Measurements from ENCODE around the gene CEP290. TPM values are rescaled to one million over a fixed set of nuclear protein-coding genes. Genes with fewer than 3 reads are reported as not detected.
A peak's percentile ranks its signal among the peaks of the same experiment; 100 is the strongest.
"Not testable (repeated sequence)": the region's sequence is repeated elsewhere in the genome, so short reads cannot be mapped to it uniquely, and the experiment has no call there.

CEP290 gene
- total RNA-seq, 2 donors from 2014 or later = 5.8 to 7.6 TPM

GRCh38 chr12:88058719-88059077, 83.2 kb downstream of the CEP290 start:
- DNase-seq (no peak), ATAC-seq (peak; percentile 36 to 52)

GRCh38 chr12:88057994-88058718, 83.7 kb downstream of the CEP290 start:
- DNase-seq (peak; percentile 61), ATAC-seq (peak; percentile 98 to 99)
- intact Hi-C loops (cut with DNase I) = no loop called here

More at GRCh38 chr12:88058719-88059077, 83.2 kb downstream of the CEP290 start:
- intact Hi-C loops (cut with DNase I) = no loop called here

GRCh38 chr12:88056571-88056970, 85.3 kb downstream of the CEP290 start:
- ATAC-seq (no peak), DNase-seq (no peak)
- intact Hi-C loops (cut with DNase I) = no loop called here

GRCh38 chr12:88052686-88053085, 89.2 kb downstream of the CEP290 start:
- intact Hi-C loops (cut with DNase I) = no loop called here
- ATAC-seq (peak in 1 of 2 donors; percentile 53), DNase-seq (no peak)

GRCh38 chr12:88044035-88044434, 97.9 kb downstream of the CEP290 start:
- no peak for ATAC-seq

GRCh38 chr12:88037770-88038169, 104.1 kb downstream of the CEP290 start:
- DNase-seq (no peak), ATAC-seq (no peak)
- intact Hi-C loops (cut with DNase I) = no loop called here

More at GRCh38 chr12:88044035-88044434, 97.9 kb downstream of the CEP290 start:
- intact Hi-C loops (cut with DNase I) = no loop called here
- no peak for DNase-seq

- DNase-seq = no peak
- intact Hi-C loops (cut with DNase I) = no loop called here
- peak in 1 of 2 donors; percentile 8 for ATAC-seq
These were observed 105.4 kb downstream of the CEP290 start for GRCh38 chr12:88036353-88036965.

- peak in 1 of 2 donors; percentile 20 for ATAC-seq
- no peak for DNase-seq
- intact Hi-C loops (cut with DNase I) = no loop called here
These were observed 106.0 kb downstream of the CEP290 start for GRCh38 chr12:88035907-88036289.

- intact Hi-C loops (cut with DNase I) = no loop called here
These were observed 106.5 kb downstream of the CEP290 start for GRCh38 chr12:88035271-88035906.

GRCh38 chr12:88031161-88031560, 110.7 kb downstream of the CEP290 start:
- DNase-seq; ATAC-seq; intact Hi-C loops (cut with DNase I): not testable (repeated sequence)

More at GRCh38 chr12:88035271-88035906, 106.5 kb downstream of the CEP290 start:
- ATAC-seq = peak; percentile 99 to 100
- peak; percentile 95 for DNase-seq

- intact Hi-C loops (cut with DNase I) = no loop called here
- no peak for DNase-seq
- ATAC-seq = no peak
These were observed 112.7 kb downstream of the CEP290 start, which contains the start of gene C12orf50 for GRCh38 chr12:88029093-88029665. Gene C12orf50, minus strand, starts transcription at chr12:88029401. Its CDS starts 2,439 bp downstream, at chr12:88026962.

GRCh38 chr12:88026196-88026595, 115.7 kb downstream of the CEP290 start:
- DNase-seq (no peak), ATAC-seq (no peak)
- intact Hi-C loops (cut with DNase I) = no loop called here

GRCh38 chr12:88017964-88018363, 123.9 kb downstream of the CEP290 start:
- no peak for DNase-seq
- intact Hi-C loops (cut with DNase I) = no loop called here
- ATAC-seq = no peak

GRCh38 chr12:88015825-88016224, 126.1 kb downstream of the CEP290 start:
- no peak for ATAC-seq
- intact Hi-C loops (cut with DNase I) = no loop called here
- DNase-seq = no peak

- ATAC-seq (no peak), DNase-seq (no peak)
- intact Hi-C loops (cut with DNase I) = no loop called here
These were observed 130.1 kb downstream of the CEP290 start for GRCh38 chr12:88011755-88012154.

GRCh38 chr12:88006351-88006750, 135.5 kb downstream of the CEP290 start:
- ATAC-seq = no peak
- DNase-seq = no peak
- intact Hi-C loops (cut with DNase I) = no loop called here

GRCh38 chr12:88001327-88001726, 140.6 kb downstream of the CEP290 start:
- intact Hi-C loops (cut with DNase I) = no loop called here
- ATAC-seq (no peak), DNase-seq (no peak)

Measured in left cardiac atrium (tissue), 4 donors.